Ovary (tissue), 3 donors: Measurements from ENCODE around the gene ERBB2.

Source experiments
- POLR2A ChIP-seq: fragments of 450-650 bp; IDR thresholded peaks from one replicate; pipeline ENCODE4 v1.6.1; 2017; ENCODE audit warnings: antibody characterized with exemption, mild to moderate bottlenecking, moderate library complexity
- TF ChIP-seq, protein P1 (sequence below), 3 donors: fragments of 450-650 bp in 2 of 3; fragments of 200-600 bp in 1 of 3; IDR thresholded peaks; one replicate each; pipeline versions ENCODE4 v1.5.1 to v1.8.0; 2016 to 2022; ENCODE audit warnings: antibody characterized with exemption in 3 of 3, mild to moderate bottlenecking in 1 of 3
- donor health status: DM: no; HTN: no; CAD: no.

- TF ChIP-seq, protein P1, sequence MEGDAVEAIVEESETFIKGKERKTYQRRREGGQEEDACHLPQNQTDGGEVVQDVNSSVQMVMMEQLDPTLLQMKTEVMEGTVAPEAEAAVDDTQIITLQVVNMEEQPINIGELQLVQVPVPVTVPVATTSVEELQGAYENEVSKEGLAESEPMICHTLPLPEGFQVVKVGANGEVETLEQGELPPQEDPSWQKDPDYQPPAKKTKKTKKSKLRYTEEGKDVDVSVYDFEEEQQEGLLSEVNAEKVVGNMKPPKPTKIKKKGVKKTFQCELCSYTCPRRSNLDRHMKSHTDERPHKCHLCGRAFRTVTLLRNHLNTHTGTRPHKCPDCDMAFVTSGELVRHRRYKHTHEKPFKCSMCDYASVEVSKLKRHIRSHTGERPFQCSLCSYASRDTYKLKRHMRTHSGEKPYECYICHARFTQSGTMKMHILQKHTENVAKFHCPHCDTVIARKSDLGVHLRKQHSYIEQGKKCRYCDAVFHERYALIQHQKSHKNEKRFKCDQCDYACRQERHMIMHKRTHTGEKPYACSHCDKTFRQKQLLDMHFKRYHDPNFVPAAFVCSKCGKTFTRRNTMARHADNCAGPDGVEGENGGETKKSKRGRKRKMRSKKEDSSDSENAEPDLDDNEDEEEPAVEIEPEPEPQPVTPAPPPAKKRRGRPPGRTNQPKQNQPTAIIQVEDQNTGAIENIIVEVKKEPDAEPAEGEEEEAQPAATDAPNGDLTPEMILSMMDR (IDR thresholded peaks at IDR 0.05) = no peak
- no peak for TF ChIP-seq POLR2A
These were observed 47.9 kb downstream of the ERBB2 start for GRCh38 chr17:39747745-39748144.
